HG03108 (cell line): ENCODE results near the gene ARHGEF3.

Experiments used
- ATAC-seq: cut with Tn5 transposase; IDR thresholded peaks from one replicate; pipeline ENCODE4 v1.9.1; 2021; ENCODE audit warnings: moderate library complexity; ENCODE audit not compliant: unreplicated experiment

ARHGEF3 gene

GRCh38 chr3:56801662-56802377 is at the start of gene ARHGEF3:
TSS of gene ARHGEF3 (minus strand) at chr3:56801949. CDS start at chr3:56801798, 151 bp downstream.
- ATAC-seq: peak; percentile 66

- ATAC-seq: no peak
Observed at GRCh38 chr3:56849698-56850097, 47.9 kb upstream of the ARHGEF3 start.

GRCh38 chr3:56845505-56845904 is 43.8 kb upstream of the ARHGEF3 start:
- ATAC-seq: no peak

GRCh38 chr3:56844536-56844935 is 42.8 kb upstream of the ARHGEF3 start:
- ATAC-seq: no peak

GRCh38 chr3:56839784-56840715 is 38.3 kb upstream of the ARHGEF3 start:
- no peak for ATAC-seq

GRCh38 chr3:56838448-56838847 is 36.7 kb upstream of the ARHGEF3 start:
- no peak for ATAC-seq

GRCh38 chr3:56837196-56837955 is 35.6 kb upstream of the ARHGEF3 start:
- ATAC-seq: peak; percentile 97

GRCh38 chr3:56836276-56837163 is 34.8 kb upstream of the ARHGEF3 start:
- ATAC-seq: no peak

GRCh38 chr3:56835650-56836227 is 34.0 kb upstream of the ARHGEF3 start:
- no peak for ATAC-seq

GRCh38 chr3:56833536-56833935 is 31.8 kb upstream of the ARHGEF3 start:
- ATAC-seq: no peak

GRCh38 chr3:56833022-56833421 is 31.3 kb upstream of the ARHGEF3 start:
- ATAC-seq: no peak

GRCh38 chr3:56831572-56831971 is 29.8 kb upstream of the ARHGEF3 start:
- no peak for ATAC-seq

- ATAC-seq: no peak
Observed at GRCh38 chr3:56830884-56831283, 29.1 kb upstream of the ARHGEF3 start.

GRCh38 chr3:56829533-56829932 is 27.8 kb upstream of the ARHGEF3 start:
- ATAC-seq: no peak

GRCh38 chr3:56826831-56827722 is 25.3 kb upstream of the ARHGEF3 start:
- no peak for ATAC-seq

- no peak for ATAC-seq
Observed at GRCh38 chr3:56825567-56826438, 24.1 kb upstream of the ARHGEF3 start.

- no peak for ATAC-seq
Observed at GRCh38 chr3:56823984-56824703, 22.4 kb upstream of the ARHGEF3 start.
